GM10847 (cell line): ENCODE measurements around the gene GALNS.

Experiments
- POLR2A ChIP-seq: IDR thresholded peaks from 2 replicates; pipeline ENCODE4 v1.6.1; 2011; ENCODE audit not compliant: insufficient read length; ENCODE audit errors: extremely low read depth

The GALNS gene

DNA sequence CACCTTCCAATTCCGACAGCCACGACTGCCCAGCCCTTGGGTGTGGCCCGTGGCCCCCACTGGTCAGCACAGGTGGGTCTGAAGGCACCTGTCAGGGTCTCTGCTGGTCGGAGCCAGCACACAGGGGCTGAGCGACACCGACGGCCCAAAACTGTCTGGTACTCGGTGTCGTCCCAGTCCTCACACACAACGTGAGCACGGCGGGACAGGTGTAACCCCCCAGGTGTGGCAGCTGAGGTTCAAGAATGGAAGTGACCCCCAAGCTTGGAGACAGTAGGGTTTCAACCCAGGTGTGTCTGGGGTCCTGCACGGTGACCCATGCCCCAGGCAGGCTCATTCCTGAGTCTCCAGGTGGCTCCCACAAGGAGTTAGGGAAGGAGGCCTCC, 1.0 kb downstream of the GALNS start:
- TF ChIP-seq POLR2A: no peak

DNA sequence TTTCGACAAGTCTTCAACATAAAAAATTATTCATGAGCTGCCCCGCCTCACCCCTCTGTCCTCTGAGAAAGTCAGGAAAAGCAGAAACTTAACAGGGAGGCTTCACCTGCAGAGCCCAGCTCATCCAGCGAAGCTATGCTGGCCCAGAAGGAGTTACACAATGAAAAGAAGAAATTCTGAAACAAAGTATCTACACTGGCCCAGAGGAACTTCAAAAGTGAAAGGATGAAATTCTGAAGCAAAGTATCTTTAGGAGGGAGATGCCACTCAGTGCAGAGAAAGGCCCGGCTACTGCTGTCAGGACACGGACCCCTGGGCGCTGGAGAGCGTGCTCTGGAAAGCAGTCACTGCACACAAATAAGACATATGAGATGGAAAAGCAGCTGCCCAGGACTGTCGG, 1.6 kb downstream of the GALNS start:
- no peak for TF ChIP-seq POLR2A

DNA sequence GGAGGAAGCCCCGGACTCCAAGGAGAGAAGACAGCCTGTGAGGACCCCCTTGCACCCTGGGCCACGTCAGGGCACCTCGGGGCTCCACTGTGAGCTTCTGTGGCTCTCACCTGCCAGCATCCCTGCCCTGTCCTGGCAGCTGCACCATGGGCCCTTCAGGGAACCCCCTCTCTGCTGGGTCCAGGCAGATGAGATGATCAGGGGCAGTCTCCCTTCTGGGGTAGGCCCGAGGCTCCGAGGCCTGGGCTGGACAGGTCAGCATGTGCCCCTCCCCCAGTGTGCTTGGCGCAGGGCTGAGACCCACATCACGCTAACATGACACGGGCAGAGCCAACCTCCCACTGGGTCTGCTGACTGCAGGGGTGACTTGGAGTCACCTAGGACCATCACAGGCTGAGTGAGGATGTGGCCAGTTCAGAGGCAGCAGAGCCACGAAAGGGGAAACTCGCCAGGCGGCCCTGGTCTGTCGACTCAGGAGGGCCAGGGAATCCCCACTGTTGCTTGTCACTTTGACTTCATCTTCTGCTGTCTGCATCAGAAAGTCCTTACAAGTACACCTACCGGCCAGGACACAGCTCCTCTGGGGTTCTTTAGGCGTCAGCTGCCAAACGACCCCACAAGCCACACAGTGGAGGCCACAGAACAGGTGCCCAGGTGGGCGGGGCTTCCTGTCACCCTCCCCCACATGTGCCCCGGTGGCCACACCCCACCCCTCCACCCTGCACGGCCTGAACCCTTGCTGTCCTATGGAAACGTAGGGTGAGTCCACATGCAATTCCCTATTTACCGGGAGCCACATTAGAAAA, 2.2 kb downstream of the GALNS start:
- no peak for TF ChIP-seq POLR2A

DNA sequence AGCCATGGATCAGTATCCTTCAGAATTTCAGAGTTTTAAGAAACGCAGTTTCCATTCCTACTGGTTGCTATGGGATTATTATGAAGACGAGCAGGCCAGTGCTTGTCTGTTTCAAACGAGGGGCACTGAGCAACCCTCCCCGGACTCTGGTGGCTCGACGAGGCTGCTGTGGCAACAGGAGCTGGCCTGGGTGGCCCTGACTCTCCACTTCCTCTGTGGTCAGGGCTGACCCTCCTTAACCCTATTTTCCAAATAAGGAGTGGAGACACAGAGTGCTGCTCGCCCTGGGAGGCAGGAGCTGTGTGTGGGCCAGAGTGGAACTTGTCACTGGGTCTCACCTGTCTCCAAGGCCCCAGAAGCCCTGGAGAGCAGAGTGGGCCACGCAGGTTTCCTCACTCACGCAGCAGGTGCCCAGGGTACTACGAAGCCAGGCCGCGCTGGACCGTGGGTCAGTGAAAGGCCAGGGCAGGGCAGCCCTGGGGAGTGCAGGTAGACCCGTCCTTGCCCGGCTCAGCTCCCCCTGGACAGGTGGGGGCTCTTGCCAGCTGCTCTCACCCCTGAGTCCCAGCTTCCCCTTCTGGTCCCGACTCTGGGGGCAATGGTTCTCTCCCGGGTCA, 3.3 kb downstream of the GALNS start:
- TF ChIP-seq POLR2A: no peak

DNA sequence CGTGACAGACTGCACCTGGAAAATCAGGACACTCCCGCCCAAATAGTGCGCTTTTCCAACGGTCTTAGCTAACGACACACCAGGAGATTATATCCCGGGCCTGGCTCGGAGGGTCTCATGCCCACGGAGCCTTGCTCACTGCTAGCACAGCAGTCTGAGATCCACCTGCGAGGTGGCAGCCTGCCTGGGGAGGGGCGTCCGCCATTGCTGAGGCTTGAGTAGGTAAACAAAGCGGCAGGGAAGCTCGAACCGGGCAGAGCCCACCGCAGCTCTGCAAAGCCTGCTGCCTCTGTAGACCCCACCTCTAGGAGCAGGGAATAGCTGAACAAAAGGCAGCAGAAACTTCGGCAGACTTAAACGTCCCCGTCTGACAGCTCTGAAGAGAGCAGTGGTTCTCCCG, 5.1 kb downstream of the GALNS start:
- no peak for TF ChIP-seq POLR2A

DNA sequence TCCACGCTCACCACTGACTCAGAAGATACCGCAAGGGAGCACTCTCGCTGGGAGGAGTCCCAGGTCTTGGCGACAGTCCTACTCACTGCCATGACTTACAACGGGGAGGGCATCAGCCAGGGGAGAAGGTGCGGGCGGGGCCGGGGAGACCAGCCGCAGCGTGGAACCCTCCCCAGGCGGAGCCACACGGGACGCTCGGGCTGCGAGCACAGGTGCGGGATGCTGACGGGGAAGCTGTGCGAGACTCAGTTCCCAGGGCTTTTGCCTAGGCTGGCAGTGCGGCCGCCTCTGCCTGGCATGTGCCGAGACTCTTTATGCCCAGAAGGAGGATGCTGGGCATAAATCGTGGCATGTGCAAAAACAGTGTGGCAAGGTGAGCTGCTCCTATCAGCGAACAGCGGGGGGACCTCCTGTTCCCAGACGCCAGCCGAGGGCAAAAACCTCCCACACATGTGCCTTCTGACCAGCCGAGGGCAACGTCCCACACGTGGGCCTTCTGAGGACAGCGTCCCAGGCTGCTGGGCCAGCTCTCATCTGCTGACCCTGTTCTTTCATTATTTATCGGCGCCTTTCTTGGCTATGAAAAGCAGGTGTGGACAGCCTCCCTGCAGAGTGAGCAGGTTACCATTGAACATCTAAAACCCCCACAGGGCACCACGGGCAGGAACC, 6.1 kb downstream of the GALNS start:
- TF ChIP-seq POLR2A: no peak

DNA sequence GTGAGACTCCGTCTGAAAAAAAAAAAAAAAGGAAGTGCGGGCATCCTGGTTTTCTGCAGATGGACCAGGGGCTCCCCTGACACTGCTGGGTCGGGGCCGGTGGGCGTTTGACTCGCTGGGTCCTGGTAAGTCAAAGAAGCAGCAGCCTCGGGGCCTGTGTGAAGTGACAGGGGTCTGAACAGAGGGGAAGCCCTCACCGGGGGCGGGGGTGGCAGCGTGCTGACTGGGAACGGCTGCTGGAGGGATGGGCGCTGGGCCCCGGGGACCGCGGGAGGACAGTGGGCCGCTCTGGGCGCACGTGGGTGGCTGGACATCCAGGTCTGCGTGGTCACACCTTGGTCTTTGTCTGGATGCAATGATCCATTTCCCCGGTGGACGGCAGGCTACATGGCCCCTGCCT, 8.2 kb downstream of the GALNS start:
- TF ChIP-seq POLR2A: no peak

DNA sequence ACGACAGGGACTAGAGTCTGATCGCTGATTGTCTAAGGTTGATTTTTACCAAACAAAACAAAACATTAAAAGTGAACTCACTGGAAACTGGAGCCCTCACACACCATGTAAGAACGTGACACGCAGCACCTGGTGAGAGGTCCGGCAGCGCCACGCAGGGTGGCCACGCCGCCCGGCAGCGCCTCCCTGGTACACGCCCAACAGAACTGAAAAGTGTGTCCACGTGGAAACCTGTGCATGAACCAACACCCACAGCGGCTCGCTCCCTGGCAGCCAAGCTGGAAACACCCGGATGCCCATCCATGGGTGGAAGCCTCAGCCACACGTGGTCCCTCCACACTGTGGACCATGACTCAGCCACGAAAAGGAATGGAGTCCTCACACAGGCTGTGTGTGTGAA, 9.1 kb downstream of the GALNS start:
- no peak for TF ChIP-seq POLR2A

DNA sequence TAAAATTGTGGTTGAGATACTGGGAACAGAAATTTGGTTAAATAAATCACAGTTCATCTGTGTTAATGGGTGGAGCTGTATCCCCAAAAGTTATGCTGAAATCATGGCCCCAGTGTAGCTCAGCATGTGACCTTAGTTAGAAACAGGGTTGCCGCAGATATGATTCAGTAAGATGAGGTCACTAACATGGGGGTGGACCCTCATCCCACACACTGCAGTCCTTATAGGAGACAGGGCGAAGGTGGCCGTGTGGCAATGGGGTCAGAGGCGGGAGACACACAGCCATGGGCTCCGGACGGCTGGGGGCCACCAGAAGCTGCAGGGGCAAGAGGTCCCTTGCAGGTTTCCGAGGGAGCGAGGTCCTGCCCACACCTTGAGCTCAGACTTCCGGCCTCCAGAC, 10.7 kb downstream of the GALNS start:
- no peak for TF ChIP-seq POLR2A

DNA sequence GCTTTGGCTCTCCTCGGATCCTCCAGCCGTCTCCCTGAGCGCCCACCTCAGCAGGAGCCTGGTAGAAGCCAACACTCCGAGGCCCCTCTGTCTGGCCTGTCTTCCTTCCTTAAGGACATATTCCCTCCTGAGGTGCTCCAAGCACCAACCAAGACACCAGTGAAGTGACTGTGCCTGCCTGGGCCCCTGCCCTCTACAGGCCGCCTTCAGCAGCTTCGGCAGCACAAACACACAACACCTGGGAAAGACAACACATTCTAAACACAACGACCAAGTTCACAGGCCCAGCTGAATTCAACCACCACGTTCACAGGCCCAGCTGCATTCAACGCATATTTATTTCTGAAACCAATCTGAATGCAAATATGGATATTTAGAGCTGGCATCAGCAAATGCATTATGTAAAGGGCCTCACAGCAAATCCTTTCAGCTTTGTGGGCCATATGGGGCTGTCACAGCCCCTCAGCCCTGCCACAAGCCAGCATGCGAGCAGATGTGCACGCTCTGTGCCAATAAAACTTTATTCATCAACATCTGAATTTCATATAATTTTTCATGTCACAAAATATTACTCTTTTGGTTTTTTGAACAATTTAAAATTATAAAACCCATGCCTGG, 12.2 kb downstream of the GALNS start:
- no peak for TF ChIP-seq POLR2A

DNA sequence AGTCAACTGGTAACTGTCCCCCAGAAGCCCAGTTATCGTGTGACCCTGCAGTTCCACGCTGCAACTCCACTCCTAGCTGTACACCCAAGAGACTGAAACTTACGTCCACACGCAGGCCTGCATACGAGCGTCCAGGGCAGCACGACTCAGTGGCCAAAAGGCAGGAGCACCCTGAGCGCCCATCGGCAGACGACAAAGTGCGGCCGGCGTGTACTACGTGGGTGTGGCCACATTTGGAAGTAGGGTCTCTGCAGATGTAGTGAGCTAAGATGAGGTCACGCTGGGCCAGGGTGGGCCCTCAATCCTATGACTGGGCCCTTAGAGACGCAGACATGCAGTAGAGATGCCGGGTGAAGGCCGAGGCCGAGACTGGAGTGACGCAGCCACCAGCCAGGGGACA, 13.5 kb downstream of the GALNS start:
- no peak for TF ChIP-seq POLR2A

DNA sequence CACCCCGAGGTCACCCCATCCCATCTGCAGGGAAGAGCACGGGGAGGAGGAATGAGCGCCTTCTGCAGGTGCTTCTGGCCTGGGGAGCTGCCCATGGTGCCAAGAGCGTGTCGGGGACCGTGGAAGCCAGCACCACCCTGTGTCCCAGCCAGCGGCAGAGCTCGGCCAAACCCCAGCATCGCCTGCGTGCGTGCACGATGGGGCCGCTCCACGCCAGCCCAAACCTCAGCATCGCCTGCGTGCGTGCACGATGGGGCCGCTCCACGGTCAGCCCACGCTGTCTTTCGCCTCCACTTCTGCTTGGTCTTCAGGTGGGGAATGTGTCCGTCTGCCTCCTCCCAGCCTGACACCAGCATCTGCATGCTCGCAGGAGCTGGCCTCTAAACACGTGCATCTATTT, 13.9 kb downstream of the GALNS start:
- no peak for TF ChIP-seq POLR2A

DNA sequence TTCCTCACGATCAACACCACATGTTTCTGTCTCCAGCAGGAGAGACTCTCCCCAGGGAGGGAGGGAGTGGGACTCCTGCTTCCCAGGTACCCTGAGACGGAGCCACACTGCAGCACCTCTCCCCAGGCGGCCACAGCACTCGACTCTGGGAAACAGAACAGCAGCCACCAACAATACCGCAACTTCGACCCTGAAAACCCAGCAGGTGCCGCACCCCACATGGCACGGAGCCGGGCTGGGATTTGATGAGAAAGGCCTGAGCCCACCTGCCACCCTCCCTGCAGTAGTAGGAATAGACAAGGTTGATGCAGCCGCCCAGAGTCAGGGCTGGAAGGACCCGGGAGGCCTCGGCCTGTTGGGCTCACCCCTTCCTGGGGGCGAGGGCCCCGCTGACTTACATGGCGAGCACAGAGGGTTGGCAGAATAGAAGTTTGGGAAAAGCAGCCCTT, 14.4 kb downstream of the GALNS start:
- no peak for TF ChIP-seq POLR2A

DNA sequence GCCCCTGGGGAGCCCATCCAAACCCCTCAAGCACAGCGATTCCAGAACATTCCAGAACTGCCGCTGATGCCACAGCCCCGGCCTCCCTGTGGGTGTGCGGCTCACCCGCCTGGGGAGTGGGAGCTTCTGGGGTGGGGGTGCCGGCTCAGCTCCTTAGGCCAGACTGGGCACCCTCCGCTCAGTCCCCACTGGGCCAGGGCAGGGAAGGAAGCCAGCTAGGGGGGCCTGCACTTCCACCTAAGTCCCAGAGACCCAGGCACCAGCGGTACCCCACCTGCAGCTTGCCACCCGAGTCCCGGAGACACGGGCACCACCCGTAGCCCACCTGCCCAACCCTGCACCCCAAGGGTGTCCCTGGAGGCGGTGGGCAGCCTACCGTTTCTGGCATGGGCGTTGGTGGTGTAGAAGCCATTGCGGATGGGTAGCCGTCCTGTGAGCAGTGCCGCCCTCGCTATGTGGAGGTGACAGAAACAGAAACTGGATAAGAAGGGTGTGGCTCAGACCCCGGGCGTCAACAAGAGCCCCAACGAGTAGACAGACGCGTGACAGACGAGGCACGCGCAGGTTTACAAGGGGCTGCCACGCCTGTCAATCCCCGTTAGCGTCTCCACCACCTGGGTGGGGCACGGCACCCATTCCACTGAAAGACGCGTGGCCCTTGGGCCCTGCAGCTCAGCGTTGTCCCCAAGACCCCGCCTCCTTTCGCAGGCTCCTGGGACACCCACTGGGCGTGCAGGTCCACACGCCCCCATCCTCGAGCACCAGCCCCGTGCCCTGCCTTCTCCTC, 15.0 kb downstream of the GALNS start:
- TF ChIP-seq POLR2A: no peak

DNA sequence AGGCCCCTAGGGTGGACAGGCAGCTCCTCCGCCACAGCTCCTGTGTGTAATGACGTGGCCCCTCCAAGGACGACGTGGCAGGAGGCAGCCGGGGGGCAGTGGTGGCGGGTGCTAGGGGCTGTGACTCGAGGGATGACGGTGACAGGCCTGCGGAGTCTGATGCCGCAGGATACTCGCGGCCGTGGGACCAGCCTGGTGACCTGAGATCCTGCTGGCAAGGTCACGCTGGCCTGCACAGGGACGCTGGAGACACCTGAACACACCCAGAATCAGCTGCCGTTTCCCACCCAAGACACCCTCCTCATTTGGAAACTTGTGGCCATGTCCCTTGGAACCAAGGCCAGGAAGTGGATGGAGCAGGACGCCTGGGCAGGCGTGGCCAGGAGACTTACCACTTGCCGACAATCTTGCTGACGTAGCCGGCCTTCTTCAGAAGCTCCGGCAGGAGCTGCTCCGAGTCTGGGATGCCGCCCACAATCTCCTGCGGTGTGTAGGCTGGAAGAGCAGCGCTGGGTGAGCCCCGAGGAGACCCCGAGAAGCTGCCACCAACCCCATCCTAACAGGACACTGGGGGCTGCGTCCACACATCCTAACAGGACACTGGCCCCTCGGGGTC, 16.0 kb downstream of the GALNS start:
- no peak for TF ChIP-seq POLR2A
